Activated CD4-positive, alpha-beta T cell treated with anti-CD3 and anti-CD28 coated beads, Interleukin-2, amount 10 ng/mL, durations not matched to agents 7 days and 5 days (primary cell): ENCODE measurements around the gene PPAN. TPM values are rescaled to one million over a fixed set of nuclear protein-coding genes. Genes with fewer than 3 reads are reported as not detected.

Experiments used
- CTCF ChIA-PET: fragments of 350-600 bp; sonication (Branson Sonifier 250); formaldehyde crosslinking; loops from one replicate; lab custom pipeline; 2021; ENCODE audit warnings: antibody characterized with exemption; lab: Charles Lee
- POLR2A ChIA-PET: fragments of 350-600 bp; sonication (Branson Sonifier 250); formaldehyde crosslinking; loops from one replicate; lab custom pipeline; 2021; ENCODE audit warnings: antibody characterized with exemption; lab: Charles Lee
- DNase-seq: peaks from one replicate; pipeline ENCODE4 v3.0.0-alpha.2; 2020
- H3K27ac Mint-ChIP-seq: one replicate; pipeline ENCODE4 v1.8.0; 2021; ENCODE audit warnings: mild to moderate bottlenecking, moderate library complexity, mixed read lengths
- H3K27me3 Mint-ChIP-seq: one replicate; pipeline ENCODE4 v1.8.0; 2021; ENCODE audit warnings: mixed read lengths
- H3K36me3 Mint-ChIP-seq: one replicate; pipeline ENCODE4 v1.8.0; 2021; ENCODE audit warnings: low read depth, mixed read lengths
- H3K4me1 Mint-ChIP-seq: one replicate; pipeline ENCODE4 v1.8.0; 2021; ENCODE audit warnings: mixed read lengths
- H3K4me3 Mint-ChIP-seq: one replicate; pipeline ENCODE4 v1.8.0; 2021; ENCODE audit warnings: mild to moderate bottlenecking, moderate library complexity, mixed read lengths
- H3K9me3 Mint-ChIP-seq: one replicate; pipeline ENCODE4 v1.8.0; 2021; ENCODE audit warnings: mixed read lengths
- total RNA-seq, 2 experiments: library from RNA; stranded (reverse); gene quantifications; one replicate each; pipeline ENCODE4 v1.2.3, GENCODE V29; 2021

Gene PPAN
- total RNA-seq, 2 experiments from 2014 or later = 77.8 to 77.9 TPM

- H3K4me1 Mint-ChIP-seq = peaks cover 63% of the 10 kb centered on the region
- no peak for DNase-seq
- H3K9me3 Mint-ChIP-seq = no peaks in the 10 kb centered on the region
- POLR2A ChIA-PET = no interaction called here
- no peaks in the 10 kb centered on the region for H3K27me3 Mint-ChIP-seq
- H3K36me3 Mint-ChIP-seq = peaks cover 48% of the 10 kb centered on the region
- CTCF ChIA-PET = interaction anchor here (1.2 to 1.8 kb wide), 2 partner anchors 14 to 293 kb away, joined by 3 to 5 read pairs; partner anchors contain the start of gene CDC37
- peak overlapping the region; percentile 82 for H3K27ac Mint-ChIP-seq
- H3K4me3 Mint-ChIP-seq = peak overlapping the region; percentile 30
Measured at GRCh38 chr19:10110076-10110971, 4.2 kb downstream of the PPAN start.

GRCh38 chr19:10110972-10111317 lies 4.8 kb downstream of the PPAN start:
- H3K9me3 Mint-ChIP-seq = no peaks in the 10 kb centered on the region
- H3K4me1 Mint-ChIP-seq = peaks cover 58% of the 10 kb centered on the region
- H3K27me3 Mint-ChIP-seq = no peaks in the 10 kb centered on the region
- peaks cover 49% of the 10 kb centered on the region for H3K36me3 Mint-ChIP-seq
- H3K27ac Mint-ChIP-seq = peak overlapping the region; percentile 91
- H3K4me3 Mint-ChIP-seq = peak overlapping the region; percentile 30
- CTCF ChIA-PET = interaction anchor here (1.2 to 1.8 kb wide), 2 partner anchors 15 to 292 kb away, joined by 3 to 5 read pairs; partner anchors contain the start of gene CDC37
- DNase-seq = no peak
- POLR2A ChIA-PET = no interaction called here

DNA sequence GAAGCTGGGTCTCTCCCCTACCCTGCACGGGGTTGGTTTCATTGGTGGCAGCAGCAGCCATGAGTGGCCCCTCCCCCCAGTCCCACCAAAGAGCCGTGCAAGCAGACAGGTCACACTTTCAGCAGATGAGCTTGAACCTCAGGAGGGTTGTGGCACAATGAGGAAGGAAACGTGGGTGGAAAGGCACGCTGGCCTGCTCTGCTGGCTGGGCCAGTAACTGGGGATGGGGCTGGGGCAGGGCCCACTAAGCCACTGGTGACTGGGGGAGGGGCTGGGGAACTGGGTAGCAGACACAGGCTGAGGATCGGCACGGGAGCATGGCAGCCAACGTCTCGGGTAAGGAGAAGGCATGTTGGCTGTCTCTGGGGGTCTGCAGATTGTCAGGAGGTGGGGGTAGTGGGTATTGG lies 5.2 kb downstream of the PPAN start, which contains the start of gene P2RY11:
P2RY11 (plus strand) TSS at position 289 of the 407 bp plus-strand sequence; CDS start at position 318, 29 bp downstream.
- Mint-ChIP-seq H3K4me3 (peak within 1 kb of the TSS; percentile 68), H3K4me1 (peaks cover 59% of the 10 kb centered on the region), H3K36me3 (peaks cover 54% of the 10 kb centered on the region), H3K9me3 (no peaks in the 10 kb centered on the region), H3K27ac (peak within 1 kb of the TSS; percentile 91), H3K27me3 (no peaks in the 10 kb centered on the region)
- peak; percentile 50 for DNase-seq
- CTCF ChIA-PET = interaction anchor here (0.7 to 3.4 kb wide), 3 partner anchors 11 to 292 kb away, joined by 3 to 12 read pairs (median 5); partner anchors contain the start of gene CDC37
- POLR2A ChIA-PET = no interaction called here

GRCh38 chr19:10112037-10112761 lies 6.0 kb downstream of the PPAN start:
- Mint-ChIP-seq H3K9me3 (no peaks in the 10 kb centered on the region), H3K27ac (peak overlapping the region; percentile 91), H3K4me1 (peaks cover 54% of the 10 kb centered on the region), H3K27me3 (no peaks in the 10 kb centered on the region), H3K36me3 (peaks cover 53% of the 10 kb centered on the region), H3K4me3 (peak overlapping the region; percentile 68)
- POLR2A ChIA-PET = no interaction called here
- DNase-seq = peak; percentile 63
- CTCF ChIA-PET = interaction anchor here (0.6 to 3.4 kb wide), 5 partner anchors 8 to 291 kb away, joined by 3 to 12 read pairs (median 6); partner anchors contain the start of genes ANGPTL6 and CDC37

DNA sequence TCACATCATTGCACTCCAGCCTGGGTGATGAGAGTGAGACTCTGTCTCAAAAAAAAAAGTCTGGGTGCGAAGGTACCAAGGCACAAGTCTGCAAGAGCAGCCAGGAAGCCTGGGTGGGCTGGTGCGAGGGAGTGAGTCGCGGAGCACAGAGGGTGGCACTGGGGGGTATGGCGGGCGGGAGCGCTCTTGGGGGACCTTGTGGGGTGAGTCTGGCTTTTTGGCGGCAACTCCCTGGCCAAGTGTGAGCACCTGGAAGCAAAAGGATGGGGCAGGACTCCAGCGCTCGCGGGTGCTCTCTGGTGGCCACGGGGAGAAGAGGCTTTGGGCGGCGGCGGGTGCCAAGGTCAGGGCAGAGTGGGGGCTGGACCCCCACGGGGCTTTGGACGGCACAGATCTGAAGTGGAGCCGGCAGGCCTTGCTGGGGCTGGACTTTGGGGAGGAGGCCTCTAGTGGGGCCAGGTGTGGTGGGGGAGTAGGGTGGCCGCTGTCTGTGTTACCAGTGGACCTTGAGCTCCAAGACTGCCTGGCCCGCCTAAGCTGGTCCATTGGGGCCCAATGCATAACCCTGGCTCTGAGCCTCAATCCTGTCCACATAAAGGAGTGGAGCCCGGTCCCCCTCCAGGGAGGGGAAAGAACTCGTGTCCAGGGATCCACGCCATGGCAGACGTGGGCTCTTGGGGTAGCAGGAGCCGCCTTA lies 6.9 kb downstream of the PPAN start:
- Mint-ChIP-seq H3K9me3 (no peaks in the 10 kb centered on the region), H3K27me3 (no peaks in the 10 kb centered on the region), H3K4me1 (peaks cover 50% of the 10 kb centered on the region), H3K27ac (peak overlapping the region; percentile 91), H3K4me3 (peak overlapping the region; percentile 68), H3K36me3 (peaks cover 53% of the 10 kb centered on the region)
- DNase-seq = peak; percentile 62
- POLR2A ChIA-PET = interaction anchor here (0.5 kb wide), 1 partner anchor 17 kb away, joined by 3 read pairs; no protein-coding TSS in a partner anchor
- CTCF ChIA-PET = interaction anchor here (0.6 to 3.4 kb wide), 9 partner anchors 9 to 182 kb away, joined by 3 to 12 read pairs (median 5); partner anchors contain the start of gene ANGPTL6

DNA sequence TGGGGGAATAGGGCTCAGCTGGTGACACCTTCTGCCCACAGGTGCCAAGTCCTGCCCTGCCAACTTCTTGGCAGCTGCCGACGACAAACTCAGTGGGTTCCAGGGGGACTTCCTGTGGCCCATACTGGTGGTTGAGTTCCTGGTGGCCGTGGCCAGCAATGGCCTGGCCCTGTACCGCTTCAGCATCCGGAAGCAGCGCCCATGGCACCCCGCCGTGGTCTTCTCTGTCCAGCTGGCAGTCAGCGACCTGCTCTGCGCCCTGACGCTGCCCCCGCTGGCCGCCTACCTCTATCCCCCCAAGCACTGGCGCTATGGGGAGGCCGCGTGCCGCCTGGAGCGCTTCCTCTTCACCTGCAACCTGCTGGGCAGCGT lies 7.4 kb downstream of the PPAN start:
- H3K4me1 Mint-ChIP-seq = peaks cover 47% of the 10 kb centered on the region
- peaks cover 48% of the 10 kb centered on the region for H3K36me3 Mint-ChIP-seq
- no peak overlapping the region for H3K4me3 Mint-ChIP-seq
- no peaks in the 10 kb centered on the region for H3K9me3 Mint-ChIP-seq
- peak overlapping the region; percentile 9 for H3K27ac Mint-ChIP-seq
- H3K27me3 Mint-ChIP-seq = no peaks in the 10 kb centered on the region
- CTCF ChIA-PET = interaction anchor here (0.6 to 3.4 kb wide), 9 partner anchors 8 to 183 kb away, joined by 3 to 12 read pairs (median 5); partner anchors contain the start of gene ANGPTL6
- DNase-seq = no peak
- POLR2A ChIA-PET = interaction anchor here (0.5 kb wide), 1 partner anchor 17 kb away, joined by 3 read pairs; no protein-coding TSS in a partner anchor

- no peak for DNase-seq
- no peak overlapping the region for H3K4me3 Mint-ChIP-seq
- ChIA-PET CTCF (interaction anchor here (0.6 to 3.4 kb wide), 7 partner anchors 8 to 183 kb away, joined by 3 to 12 read pairs (median 5); partner anchors contain the start of gene ANGPTL6), POLR2A (no interaction called here)
- H3K9me3 Mint-ChIP-seq = no peaks in the 10 kb centered on the region
- H3K4me1 Mint-ChIP-seq = peaks cover 51% of the 10 kb centered on the region
- no peak overlapping the region for H3K27ac Mint-ChIP-seq
- H3K36me3 Mint-ChIP-seq = peaks cover 47% of the 10 kb centered on the region
- no peaks in the 10 kb centered on the region for H3K27me3 Mint-ChIP-seq
Measured at GRCh38 chr19:10113964-10114650, 7.9 kb downstream of the PPAN start.

GRCh38 chr19:10114651-10115391 lies 8.7 kb downstream of the PPAN start:
- Mint-ChIP-seq H3K36me3 (peaks cover 43% of the 10 kb centered on the region), H3K4me1 (peaks cover 48% of the 10 kb centered on the region), H3K9me3 (no peaks in the 10 kb centered on the region), H3K27me3 (no peaks in the 10 kb centered on the region), H3K27ac (no peak overlapping the region), H3K4me3 (no peak overlapping the region)
- ChIA-PET CTCF (interaction anchor here (3.4 to 3.7 kb wide), 2 partner anchors 8 to 15 kb away, joined by 12 to 13 read pairs; partner anchors contain the start of gene PPAN), POLR2A (no interaction called here)
- DNase-seq = no peak

DNA sequence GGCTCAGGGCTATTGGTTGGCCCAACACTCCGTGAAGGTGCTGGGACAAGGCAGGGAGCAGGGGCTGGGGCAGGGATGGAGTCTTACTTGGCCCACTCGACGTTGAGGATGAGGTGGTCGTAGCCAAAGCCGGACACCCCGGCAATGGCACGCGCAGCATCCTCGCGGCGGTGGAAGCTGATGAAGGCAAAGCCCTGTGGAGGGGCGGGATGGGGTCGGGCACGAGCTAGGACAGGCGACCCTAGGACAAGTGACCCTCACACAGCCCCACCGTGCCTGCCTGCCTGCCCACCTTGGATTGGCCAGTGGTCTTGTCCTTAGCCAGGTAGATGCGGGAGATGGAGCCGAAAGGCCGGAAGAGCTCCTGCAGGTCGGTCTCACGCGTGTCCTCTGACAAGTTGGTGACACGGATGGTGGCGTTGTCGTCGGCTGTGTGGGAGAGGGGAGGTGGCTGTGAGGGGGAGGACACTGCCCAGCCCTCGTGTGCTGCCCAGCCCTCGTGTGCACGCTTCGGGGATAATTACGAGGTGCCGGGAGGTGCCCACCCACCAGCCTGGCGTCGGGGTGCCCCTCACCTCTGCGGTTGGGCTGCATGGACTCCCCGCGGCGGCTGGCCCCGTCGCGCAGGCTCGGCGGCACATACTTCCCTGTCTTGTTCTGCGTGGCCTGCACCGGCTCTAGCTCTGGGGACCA lies 9.4 kb downstream of the PPAN start:
- ChIA-PET CTCF (interaction anchor here (0.8 to 3.7 kb wide), 3 partner anchors 9 to 115 kb away, joined by 3 to 13 read pairs (median 3); partner anchors contain the start of gene PPAN), POLR2A (no interaction called here)
- no peak overlapping the region for H3K27ac Mint-ChIP-seq
- peaks cover 46% of the 10 kb centered on the region for H3K4me1 Mint-ChIP-seq
- no peak overlapping the region for H3K4me3 Mint-ChIP-seq
- no peak for DNase-seq
- no peaks in the 10 kb centered on the region for H3K27me3 Mint-ChIP-seq
- H3K9me3 Mint-ChIP-seq = no peaks in the 10 kb centered on the region
- peaks cover 38% of the 10 kb centered on the region for H3K36me3 Mint-ChIP-seq

DNA sequence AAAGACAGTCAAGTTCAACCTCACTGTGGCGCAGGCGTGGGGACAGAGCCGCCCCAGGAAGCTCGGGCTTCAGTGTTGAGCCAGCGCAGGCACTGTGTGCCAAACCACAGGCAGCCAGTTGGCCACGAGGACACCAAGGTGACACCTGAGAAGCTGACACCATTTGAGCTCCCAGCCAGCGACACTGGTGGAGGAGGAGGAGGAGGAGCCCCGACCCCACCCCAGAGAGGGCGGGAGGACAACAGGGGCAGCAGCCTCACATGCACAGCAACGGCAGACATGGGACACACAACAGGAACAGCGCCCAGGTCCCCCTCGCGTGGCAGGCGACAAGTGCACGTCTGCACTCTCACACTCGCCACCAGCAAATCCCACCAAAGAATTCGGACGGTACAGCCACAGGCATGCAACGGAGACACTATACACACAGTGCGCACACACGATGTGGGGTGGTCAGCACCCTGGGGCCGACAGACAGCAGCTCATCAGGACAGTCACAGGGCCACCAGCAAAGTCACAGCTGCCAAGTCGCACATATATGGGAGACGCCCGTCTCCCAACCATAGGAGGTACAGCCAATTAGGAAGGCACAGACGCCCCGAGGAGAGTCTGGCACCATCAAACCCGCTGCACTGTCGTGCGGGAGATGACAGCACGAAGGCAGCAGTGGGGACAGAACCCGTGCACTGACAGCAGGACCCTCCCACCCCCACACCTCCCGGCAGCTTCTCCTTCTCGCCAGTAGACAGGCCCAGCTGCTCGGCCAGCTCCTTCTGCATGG lies 10.1 kb downstream of the PPAN start:
- H3K9me3 Mint-ChIP-seq = no peaks in the 10 kb centered on the region
- H3K36me3 Mint-ChIP-seq = peaks cover 34% of the 10 kb centered on the region
- ChIA-PET POLR2A (no interaction called here), CTCF (interaction anchor here (0.7 to 3.7 kb wide), 4 partner anchors 9 to 116 kb away, joined by 3 to 13 read pairs (median 3); partner anchors contain the start of gene PPAN)
- H3K4me3 Mint-ChIP-seq = no peak overlapping the region
- no peak for DNase-seq
- no peak overlapping the region for H3K27ac Mint-ChIP-seq
- peaks cover 42% of the 10 kb centered on the region for H3K4me1 Mint-ChIP-seq
- no peaks in the 10 kb centered on the region for H3K27me3 Mint-ChIP-seq
